ENCODE measurements around the gene LMAN1. TPM values are rescaled to one million over a fixed set of nuclear protein-coding genes. Genes with fewer than 3 reads are reported as not detected.

Gene LMAN1
- total and polyA plus RNA-seq, 2 experiments from 2014 or later = 111 to 134 TPM

DNA sequence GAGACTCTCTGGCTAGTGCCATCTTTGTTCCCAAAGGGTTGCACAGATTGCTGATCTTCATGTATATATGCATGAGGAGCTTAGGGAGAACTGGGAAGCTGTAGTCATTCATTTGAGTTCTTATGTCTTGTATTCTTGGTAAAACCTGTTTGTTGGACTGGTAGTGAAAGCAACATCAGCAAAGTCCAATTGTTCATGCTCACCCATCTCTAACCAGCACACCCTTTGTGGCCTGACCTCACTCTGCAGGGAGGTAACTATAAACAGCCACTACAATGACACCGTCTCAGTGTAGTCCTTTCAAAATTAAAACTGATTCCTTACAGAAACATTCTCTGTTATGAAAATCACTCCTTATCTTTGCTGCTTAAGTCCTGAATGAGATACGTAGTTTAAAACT lies 13.9 kb upstream of the LMAN1 start:
- no peaks in the 10 kb centered on the region for H3F3A ChIP-seq (replicated peaks; ENCODE audit: low read depth)
- H3K79me2 ChIP-seq (replicated peaks; ENCODE audit: insufficient read depth) = no peaks in the 10 kb centered on the region
- H2AFZ ChIP-seq = no peak overlapping the region
- H3K27me3 ChIP-seq (ENCODE audit: insufficient read depth) = no peaks in the 10 kb centered on the region
- no peak overlapping the region for H3K27ac ChIP-seq (ENCODE audit: low read depth)
- Mint-ChIP-seq H3K27me3 (ENCODE audit: insufficient read depth, low read depth, poor library complexity) (no peaks in the 10 kb centered on the region), H3K4me1 (peaks cover 6% of the 10 kb centered on the region; the same call in 2 of the 3 replicates), H3K27ac (no peak overlapping the region), H3K9me3 (no peaks in the 10 kb centered on the region), H3K36me3 (ENCODE audit: low read depth) (no peaks in the 10 kb centered on the region), H3K4me3 (no peak overlapping the region)
- TF ChIP-seq ZNF462 (CRISPR knock-in tag; IDR thresholded peaks at IDR 0.05) (no peak), ZNF114 (CRISPR knock-in tag; IDR thresholded peaks at IDR 0.05) (no peak), ETS1 (IDR thresholded peaks at IDR 0.05) (no peak), JUNB (IDR thresholded peaks at IDR 0.05; ENCODE audit: unreplicated experiment) (no peak), NANOG (IDR thresholded peaks at IDR 0.05; ENCODE audit: borderline replicate concordance) (no peak), STAT1 (IDR thresholded peaks at IDR 0.05; ENCODE audit: unreplicated experiment) (no peak), ZNF331 (CRISPR knock-in tag; IDR thresholded peaks at IDR 0.05; ENCODE audit: low read depth) (no peak), POLR2AphosphoS5 (IDR thresholded peaks at IDR 0.05; ENCODE audit: low read depth) (no peak), EZH2 (IDR thresholded peaks at IDR 0.05; ENCODE audit: low read depth, unreplicated experiment) (no peak), CREB1 (CRISPR knock-in tag; IDR thresholded peaks at IDR 0.05; ENCODE audit: low read depth) (no peak), EZH2phosphoT487 (IDR thresholded peaks at IDR 0.05; ENCODE audit: unreplicated experiment) (no peak), CTCF (conservative IDR thresholded peaks at IDR 0.05; ENCODE audit: low read depth in 2 of 2) (no peak)
- TF ChIP-seq, protein P1, sequence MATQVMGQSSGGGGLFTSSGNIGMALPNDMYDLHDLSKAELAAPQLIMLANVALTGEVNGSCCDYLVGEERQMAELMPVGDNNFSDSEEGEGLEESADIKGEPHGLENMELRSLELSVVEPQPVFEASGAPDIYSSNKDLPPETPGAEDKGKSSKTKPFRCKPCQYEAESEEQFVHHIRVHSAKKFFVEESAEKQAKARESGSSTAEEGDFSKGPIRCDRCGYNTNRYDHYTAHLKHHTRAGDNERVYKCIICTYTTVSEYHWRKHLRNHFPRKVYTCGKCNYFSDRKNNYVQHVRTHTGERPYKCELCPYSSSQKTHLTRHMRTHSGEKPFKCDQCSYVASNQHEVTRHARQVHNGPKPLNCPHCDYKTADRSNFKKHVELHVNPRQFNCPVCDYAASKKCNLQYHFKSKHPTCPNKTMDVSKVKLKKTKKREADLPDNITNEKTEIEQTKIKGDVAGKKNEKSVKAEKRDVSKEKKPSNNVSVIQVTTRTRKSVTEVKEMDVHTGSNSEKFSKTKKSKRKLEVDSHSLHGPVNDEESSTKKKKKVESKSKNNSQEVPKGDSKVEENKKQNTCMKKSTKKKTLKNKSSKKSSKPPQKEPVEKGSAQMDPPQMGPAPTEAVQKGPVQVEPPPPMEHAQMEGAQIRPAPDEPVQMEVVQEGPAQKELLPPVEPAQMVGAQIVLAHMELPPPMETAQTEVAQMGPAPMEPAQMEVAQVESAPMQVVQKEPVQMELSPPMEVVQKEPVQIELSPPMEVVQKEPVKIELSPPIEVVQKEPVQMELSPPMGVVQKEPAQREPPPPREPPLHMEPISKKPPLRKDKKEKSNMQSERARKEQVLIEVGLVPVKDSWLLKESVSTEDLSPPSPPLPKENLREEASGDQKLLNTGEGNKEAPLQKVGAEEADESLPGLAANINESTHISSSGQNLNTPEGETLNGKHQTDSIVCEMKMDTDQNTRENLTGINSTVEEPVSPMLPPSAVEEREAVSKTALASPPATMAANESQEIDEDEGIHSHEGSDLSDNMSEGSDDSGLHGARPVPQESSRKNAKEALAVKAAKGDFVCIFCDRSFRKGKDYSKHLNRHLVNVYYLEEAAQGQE (IDR thresholded peaks at IDR 0.05; ENCODE audit: unreplicated experiment) = no peak
- no peaks in the 10 kb centered on the region for H4K20me1 ChIP-seq (replicated peaks; ENCODE audit: insufficient read depth)
- H3K4me2 ChIP-seq = no peak overlapping the region
- 0 out of 2 replicates have a peak, but pooled peaks cover 3% of the 10 kb centered on the region for H3K9me2 ChIP-seq (ENCODE audit: insufficient read depth)
- no peaks in the 10 kb centered on the region for H3K36me3 ChIP-seq (ENCODE audit: insufficient read depth)
- DNase-seq (ENCODE audit: low spot score) = no peak
- ATAC-seq = no peak
- H3K4me3 ChIP-seq = no peak overlapping the region
- H3K4me1 ChIP-seq (ENCODE audit: insufficient read depth) = peaks cover 6% of the 10 kb centered on the region; the same call in 1 of the 2 replicates
